ENCODE results near the gene SH2D4B. TPM values are rescaled to one million over a fixed set of nuclear protein-coding genes. Genes with fewer than 3 reads are reported as not detected.

Gene SH2D4B
- total RNA-seq = not detected in 2 replicates
- polyA plus RNA-seq (2012) = not detected

DNA sequence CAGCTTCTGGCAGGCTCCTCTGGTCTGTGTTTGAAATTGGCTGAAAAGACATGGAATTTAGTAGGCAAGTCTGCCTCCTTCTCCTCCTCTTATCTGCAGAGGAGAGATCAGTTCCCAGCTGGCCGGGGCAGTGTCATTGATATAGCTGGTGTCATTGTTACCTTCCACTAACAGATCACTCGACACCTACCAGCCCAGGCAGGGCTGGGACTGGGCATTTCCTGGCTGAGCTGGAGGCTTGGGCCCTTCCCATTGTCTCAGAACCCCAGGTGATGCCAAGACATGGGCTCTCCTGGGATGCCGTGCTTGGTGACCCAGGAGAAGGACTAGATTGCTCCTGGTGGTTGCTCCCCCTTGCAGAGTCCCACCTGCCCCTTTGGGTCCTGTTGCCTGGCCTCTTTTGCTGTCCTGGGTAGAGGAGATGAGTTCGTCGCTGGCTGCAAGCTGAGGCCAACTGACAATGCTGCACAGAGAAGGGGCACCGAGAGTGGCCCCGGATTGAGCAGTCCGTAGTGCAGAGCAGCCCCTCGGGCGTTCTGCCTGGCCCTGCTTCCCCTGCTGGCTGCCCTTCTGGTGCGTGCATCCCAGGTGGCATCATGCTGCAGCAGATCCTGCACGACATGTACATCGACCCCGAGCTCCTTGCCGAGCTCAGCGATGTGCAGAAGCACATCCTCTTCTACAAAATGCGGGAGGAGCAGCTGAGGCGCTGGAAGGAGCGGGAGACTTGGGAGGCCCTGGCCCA is at the start of gene SH2D4B:
TSS of gene SH2D4B (plus strand) at position 167 of the 745 bp plus-strand sequence. CDS start at position 597, 430 bp downstream.
- DNase-seq (ENCODE audit: low read depth) = no peak

DNA sequence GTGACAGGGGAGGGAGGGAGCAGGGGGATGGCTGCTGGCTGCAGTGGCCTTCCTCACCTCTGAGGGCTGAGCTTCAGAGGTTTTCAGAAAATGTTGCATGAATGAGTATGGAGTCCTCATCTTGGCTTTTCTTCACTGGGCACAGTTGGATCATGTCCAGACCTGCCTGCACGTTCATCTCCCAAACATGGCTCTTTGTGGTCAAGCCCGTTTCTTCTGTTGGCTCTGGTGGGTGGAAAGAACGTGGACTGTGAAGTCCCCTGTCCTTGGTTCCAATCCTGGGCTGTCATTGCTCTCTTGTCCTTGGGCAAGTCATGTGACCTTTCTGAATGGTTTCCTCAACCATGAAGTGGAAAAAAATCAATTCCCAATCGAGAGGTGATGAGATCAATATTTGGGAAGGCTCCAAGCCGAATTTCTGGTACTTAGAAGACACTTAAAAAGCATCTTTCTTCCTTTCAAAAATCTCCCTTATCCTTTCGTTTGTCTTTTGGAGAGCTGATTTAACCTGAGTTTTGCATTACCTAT is 49.1 kb upstream of the SH2D4B start:
- peak; percentile 49 for DNase-seq (ENCODE audit: low read depth)

DNA sequence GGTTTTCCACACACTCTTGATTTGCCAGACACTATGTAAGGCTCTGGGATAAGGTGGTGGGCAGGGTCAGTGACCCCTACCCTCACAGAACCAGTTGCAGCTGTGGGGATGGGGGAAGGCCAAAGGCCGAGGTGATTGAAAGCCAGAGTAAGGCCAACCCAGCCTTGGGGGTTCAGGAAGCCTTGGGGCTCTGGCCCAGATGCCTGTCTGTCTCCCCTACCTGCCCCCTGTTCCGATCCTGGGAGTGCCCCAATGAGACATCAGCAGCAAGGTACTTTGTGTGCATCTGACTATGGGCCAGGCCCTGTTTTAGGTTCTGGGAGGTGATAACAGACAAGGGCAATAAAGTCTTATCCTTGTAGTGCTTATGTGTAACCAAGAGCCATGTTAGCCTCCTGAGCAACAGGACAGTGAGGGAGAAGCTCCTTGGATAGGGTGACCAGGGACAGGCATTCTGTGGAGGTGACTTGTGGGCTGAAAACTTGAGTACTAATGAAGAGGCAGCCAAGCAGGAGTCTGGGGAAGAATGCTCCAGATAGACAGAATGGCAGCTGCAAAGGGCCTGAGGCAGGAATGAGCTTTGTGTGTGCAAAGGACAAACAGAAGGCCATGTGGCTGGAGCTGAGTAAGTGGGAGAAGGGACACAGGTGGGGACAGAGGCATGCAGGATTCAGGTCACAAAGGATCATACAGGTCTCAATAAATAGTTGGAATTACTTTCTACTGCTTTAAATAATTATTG is 48.2 kb upstream of the SH2D4B start:
- DNase-seq (ENCODE audit: low read depth) = no peak

DNA sequence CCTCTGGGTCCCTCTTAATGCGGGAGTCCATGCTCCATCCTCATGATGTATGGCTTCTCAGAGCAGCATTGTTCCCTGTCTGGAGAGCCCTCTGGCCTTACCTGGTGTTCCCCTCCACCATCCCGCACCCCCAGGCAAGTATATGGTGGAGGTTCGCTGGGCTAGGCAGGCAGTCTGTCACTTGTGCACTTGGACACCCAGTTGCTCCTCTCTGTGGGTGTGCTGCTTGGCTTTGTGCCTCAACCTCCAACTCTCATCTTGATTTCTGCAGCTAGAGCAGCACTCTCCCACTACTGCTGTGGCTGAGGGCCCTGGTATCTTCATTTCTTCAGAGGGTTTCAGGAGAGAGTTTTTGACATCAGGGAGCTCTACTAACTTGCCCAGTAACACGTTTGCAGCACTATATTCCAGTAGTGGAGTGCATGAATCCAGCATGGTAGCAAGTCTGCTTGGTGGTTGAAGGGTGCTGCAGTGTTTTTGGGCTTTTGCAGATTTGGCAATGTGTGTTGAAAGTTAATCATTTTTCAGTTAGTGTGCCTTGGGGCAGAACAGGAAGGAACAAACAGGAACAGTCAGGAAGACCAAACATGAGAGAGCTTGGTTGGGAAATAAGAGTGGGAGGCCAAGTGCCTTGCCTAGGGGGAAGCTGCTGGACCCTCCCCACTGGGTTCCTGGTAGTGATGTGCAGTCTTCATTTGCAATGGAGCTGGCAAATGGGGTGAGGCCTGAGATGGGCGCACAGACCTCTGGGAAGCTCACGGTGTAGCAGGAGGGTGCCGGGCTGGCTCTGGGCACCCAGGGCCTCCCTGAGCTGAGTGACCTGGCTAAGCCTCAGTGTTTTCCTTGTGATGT is 46.2 kb upstream of the SH2D4B start:
- no peak for DNase-seq (ENCODE audit: low read depth)

DNA sequence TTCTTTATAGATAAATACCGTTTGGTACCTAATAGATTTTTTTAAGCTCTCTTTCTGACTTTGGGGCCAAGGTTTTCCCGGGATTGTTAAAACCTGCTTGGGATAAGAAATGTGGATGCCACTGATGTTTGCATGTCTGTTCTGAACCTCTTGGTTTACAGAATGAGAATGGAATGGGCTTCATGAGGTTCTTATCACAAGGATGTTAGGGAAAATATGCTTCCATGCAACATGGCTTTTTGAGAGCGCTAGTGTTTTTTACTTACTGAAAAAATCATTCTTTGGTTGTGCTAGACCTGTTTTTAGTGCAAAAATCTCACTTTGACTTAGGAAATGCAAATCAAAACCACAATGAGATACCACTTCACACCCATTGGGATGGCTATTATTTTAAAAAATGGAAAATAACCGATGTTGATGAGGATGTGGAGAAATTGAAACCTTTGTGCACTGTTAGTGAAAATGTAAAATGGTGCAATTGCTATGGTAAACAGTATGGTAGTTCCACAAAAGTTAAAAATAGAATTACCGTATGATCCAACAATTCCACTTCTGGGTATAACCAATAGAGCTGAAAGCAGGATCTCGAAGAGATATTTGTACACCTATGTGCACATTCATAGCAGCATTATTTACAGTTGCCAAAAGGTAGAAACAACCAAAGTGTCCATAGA is 44.7 kb upstream of the SH2D4B start:
- DNase-seq (ENCODE audit: low read depth) = no peak

DNA sequence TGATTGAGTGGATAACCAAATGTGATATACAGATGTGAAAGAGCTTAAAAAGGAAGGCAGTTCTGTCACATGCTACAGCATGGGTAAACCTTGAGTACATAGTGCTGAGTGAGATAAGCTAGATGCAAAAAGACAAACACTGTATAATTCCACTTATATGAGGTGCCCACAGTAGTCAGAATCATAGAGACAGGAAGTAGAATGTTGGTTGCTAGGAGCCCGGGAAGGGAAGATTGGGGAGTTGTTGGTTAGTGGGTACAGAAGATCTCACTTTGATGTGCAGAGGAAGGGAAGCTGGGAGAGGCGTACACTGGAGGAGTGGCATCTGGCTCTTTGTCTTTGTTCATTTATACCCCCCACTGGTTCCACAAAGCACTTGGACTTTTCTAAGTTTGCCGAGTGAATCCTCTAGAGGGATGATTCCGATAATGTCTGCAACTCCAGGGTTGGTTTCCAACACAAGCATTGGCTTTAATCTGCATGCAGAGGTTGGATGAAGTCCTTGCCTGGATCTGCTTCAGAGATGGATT is 44.1 kb upstream of the SH2D4B start:
- peak; percentile 78 for DNase-seq (ENCODE audit: low read depth)

DNA sequence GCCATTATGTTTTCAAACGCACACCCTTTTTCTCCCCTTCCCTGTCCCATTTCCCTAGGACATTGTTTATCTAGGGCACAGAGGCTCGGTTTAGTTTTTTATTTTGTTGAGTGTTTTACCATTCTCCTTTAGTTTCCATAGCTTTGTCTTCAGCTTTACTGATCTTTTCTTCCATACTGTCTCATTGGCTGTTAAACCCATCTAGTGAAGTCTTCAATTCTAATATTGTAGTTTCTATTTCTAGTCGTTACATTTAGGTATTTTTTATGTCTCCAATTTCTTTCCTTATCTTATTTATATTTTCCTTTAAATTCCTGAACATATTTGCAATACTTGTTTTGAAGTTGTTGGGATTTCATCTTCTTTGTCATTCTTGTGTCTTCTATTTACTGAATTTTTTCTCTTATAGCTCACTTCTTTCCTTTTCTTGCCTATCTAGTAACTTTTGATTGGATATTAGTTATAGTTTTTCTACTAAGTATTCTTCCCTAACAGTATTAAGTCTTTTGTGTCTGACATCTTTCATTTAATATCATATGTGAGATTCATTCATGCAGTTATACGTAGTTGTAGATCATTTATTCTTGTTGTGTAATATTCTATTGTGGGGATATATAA is 41.0 kb upstream of the SH2D4B start:
- DNase-seq (ENCODE audit: low read depth) = no peak

DNA sequence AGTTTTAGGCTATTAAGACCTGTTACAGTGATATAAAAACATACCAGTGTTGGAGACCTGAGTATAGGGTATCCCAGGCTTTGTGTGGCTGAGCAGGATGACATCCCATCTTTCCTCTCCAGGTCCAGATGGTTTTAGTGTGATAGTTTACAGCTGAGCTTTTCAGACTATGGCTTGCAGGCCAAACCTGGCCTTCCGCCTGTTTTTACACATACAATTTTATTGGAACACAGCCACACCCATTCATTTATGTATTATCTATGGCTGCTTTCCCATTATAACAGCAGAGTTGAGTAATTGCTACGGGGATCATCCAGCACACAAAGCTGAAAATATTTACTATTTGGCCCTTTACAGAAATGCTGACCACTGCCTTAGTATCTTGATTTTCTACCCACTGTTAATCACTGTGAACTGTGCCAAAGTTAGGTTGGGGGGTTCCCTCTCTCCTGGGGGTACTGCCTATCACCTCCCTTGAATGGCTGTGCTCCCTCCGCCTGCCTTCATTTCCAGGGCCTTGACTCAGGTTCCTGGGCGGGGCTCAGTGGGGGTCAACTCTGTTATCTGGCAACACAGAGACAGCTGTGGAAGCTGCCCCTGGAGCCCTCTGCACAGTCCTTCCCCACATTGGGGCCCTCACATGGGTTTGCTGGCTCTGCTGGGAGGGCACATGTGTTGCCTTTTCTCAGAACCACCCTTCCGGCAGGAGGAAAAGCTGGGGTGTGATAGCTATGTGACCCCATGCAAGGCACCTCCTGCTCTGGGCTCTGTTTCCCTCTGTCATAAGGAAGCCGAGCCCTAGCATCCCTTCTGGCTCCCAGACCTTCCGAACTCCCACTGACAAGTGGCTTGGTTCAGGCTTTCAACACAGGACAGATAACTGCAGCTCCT is 40.3 kb upstream of the SH2D4B start:
- DNase-seq (ENCODE audit: low read depth) = no peak

DNA sequence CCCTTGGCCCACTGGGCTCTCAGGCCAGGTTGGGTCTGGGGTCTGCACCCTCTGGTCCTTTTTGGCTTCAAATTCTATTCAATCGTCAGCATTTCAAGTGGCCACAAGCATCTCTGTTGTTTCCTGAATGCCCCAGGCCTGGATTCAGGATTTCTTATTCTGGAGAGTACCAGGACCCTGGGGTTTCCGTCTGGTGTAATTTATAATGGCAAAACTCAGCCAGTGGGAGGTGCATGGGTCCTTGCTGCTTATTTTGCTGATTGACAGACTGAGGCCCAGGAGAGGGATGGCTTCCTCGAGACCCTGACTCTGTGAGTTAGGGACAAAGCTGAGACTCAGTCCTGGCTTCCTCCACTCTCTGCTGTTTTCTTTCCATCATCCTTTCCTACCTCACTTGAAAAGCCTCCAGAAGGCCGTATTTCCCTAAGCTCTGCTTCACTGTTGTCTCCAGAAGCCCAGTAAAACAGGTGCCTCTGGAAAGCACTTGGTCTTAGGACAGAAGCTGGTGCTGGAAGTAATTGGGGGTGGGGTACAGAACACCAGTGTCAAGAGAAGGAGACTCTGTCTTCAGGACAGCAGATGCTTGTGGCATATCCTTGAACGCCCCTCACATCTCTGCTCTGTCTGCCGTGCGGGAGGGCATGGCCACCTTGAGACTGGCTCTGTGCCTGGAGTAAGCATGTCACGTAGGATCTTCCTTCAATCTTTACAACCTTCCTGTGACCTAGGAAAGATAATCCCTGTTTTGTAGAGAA is 39.4 kb upstream of the SH2D4B start:
- no peak for DNase-seq (ENCODE audit: low read depth)

DNA sequence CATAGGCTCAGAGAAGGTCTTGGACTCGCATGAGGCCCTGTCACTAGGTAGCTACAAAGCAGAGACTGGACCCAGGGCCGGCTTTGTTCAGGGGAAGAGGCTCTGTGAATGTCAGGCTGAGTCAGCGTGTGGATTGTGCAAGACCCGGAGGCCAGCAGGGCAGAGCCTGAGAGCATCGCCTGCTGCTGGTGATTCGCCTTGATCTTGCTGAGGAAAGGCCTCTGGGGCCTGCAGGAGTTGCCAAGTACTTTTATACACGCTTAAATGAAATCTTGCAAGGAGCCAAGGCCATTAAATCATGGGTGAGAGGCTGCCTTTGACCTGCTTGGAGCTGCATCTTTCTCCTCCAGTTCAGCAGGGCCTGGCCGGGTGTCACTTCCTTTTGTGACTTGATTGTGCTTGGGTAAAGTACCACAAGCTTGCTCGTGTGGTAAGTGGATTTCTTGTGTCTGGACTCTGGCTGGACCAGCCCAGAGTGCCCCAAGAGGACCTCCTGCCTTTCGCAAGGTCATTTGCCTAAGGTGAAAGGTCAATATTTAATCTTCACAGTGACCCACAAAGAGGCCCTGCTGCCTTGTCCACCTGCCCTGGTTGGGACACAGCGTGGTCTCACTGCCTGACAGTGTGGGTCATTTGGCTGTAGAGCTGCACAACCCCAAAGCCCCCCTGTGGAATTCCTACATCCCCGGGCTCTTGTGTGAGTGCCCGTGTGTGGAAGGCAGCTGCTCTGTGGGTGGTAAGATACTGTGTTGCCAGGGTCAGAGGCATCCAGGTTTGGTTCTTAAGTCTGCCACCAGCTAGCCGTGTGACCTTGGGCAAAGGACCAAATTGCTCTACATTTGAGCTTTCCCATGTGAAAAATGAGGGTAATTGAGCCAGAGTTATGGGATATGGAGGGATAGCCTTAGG is 38.6 kb upstream of the SH2D4B start:
- DNase-seq (ENCODE audit: low read depth) = peak; percentile 90

DNA sequence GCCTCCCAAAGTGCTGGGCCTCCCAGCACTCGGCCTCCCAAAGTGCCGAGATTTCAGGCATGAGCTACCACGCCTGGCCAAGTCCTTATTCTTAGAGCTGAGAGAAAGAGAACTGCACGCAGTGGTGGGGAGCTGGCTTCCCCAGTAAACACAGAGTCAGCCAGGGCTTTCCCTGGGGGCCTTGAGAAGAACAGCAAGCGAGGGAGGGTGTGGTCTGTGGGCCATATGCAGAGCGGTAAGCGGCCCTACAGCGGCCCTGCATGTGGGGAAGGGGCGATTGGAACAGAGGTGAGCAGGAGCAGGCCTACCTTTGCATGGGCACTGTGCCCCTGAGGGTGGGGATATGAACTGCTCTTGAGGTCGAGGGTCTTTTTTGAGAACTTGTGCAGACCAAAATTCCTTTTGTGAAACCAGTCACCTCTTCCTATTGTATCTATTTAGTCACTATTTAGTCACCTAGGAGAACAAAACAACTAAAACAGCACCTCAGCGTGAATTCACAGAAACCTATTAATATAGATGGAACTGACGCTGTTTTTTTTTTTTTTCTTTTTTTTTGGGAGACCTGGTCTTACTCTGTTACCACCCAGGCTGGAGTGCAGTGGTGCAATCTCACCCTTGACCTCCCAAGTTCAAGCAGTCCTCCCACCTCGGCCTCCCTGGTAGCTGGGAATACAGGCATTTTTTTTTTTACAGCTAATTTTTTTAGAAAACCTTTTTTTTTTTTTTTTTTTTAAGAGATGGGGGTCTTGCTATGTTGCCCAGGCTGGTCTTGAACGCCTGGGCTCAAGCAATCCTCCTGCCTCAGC is 36.9 kb upstream of the SH2D4B start:
- DNase-seq (ENCODE audit: low read depth) = no peak

DNA sequence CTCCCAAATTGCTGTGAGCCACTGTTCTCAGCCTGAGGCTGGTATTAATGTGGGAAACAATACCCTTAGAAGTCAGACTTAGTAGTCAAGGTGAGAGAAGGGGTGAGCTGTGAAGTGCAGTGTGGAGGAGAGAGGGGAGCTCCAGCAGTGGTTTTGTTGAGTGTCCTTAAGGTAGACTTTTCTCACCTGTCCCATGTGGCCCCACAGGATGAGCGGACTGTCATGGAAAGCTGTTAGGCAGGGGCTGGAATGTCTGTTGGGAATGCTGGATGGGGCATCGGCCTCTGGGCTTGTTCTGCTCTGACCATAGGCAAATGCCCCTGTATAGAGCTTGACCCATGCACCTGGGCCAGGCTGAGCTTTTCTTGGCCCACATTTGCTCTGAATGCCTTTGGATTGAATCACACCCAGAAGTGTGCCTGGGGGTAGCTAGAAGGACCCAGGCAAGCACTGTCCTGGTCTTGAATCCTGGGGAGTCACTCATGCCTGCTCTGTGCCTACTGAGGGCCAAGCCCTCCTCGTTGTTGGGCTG is 36.3 kb upstream of the SH2D4B start:
- no peak for DNase-seq (ENCODE audit: low read depth)

DNA sequence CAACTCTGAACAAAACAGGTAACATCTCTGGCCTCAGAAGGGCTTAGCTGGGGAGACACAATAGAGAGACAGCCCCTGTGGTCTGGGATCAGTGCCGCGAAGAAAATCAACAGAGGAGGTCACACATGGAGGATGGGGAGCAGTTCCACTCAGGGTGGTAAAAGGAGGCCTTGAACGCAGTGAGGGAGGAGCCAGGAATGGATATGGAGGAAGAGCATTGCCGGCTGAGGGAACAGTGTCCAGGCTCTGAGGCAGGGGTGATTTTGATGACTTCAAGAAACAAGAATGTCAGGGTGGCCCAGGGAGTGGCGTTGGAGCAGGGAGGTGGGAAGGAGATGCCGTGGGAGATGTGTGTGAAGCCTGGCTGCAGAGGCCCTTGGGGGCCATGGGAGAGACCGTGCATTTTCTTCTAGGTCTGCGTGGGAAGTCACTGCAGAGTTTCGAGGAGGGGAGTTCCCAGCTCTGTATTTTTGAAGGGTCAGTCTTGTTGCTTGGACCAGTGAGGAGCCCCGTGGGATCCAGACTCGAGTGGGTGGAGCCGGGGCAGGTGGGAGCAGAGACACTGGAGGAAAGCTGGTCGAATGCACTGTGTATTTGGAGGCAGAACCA is 35.7 kb upstream of the SH2D4B start:
- no peak for DNase-seq (ENCODE audit: low read depth)

DNA sequence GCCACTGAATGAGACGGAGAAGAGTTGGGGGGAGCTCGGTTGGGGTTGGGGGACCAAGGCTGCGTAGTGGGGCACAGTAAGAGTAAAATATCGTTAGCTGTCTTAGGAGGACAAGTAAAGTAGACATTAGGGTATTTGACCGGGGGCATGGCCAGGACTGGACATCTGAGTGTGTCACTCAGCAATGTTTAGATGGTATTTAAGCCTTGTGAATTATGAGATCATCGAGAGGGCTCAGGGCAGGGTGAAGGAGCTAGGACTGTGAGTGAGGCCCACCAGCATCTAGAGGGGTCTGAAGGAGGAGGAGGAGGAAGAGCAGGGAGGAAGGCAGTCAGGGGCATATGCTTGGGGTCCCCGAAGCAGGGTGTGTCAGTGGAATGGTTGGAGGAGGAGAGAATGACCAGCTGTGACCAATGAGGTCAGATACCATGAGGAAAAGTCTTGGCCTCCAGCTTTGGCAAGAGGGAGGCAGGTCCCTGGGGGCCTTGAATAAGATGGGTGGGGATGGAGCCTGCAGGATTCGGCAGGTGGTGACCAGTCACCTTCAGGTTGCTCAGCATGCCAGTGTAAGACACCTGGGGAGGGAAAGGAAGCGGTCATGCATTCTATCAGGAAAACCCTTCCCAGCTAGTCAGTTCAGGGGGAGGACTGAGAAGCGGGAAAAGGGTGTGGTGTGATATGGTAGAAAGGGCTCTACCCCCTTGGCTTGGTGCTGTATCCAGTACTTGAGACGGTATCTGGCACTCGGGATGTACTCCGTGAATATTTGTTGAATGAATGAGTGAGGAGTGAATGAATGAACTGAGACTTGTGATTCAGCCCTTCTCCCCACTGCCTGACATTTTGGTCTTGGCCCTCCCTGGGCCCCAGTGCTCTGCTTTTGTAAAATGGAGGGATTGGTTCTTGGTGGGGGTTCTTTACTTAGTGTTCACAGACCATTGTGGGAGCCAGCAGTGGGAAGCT is 34.8 kb upstream of the SH2D4B start:
- no peak for DNase-seq (ENCODE audit: low read depth)

All from myocyte (in vitro differentiated cells).